Ishikawa (cell line): ENCODE data around the gene RCOR3.

Source experiments
- CEBPB ChIP-seq: IDR thresholded peaks from 2 replicates; pipeline ENCODE4 v1.6.1; 2012
- CREB1 ChIP-seq: IDR thresholded peaks from 2 replicates; pipeline ENCODE4 v1.6.1; 2012; ENCODE audit warnings: low read depth
- EGR1 ChIP-seq: IDR thresholded peaks from 2 replicates; pipeline ENCODE4 v1.6.1; 2012
- EP300 ChIP-seq: IDR thresholded peaks from 2 replicates; pipeline ENCODE4 v1.6.1; 2012; ENCODE audit warnings: borderline replicate concordance
- FOXM1 ChIP-seq: IDR thresholded peaks from 2 replicates; pipeline ENCODE4 v1.6.1; 2012; ENCODE audit warnings: low read depth, borderline replicate concordance
- MAX ChIP-seq: IDR thresholded peaks from 2 replicates; pipeline ENCODE4 v1.6.1; 2012
- NFIC ChIP-seq: IDR thresholded peaks from 2 replicates; pipeline ENCODE4 v1.6.1; 2012
- RAD21 ChIP-seq: IDR thresholded peaks from 2 replicates; pipeline ENCODE4 v1.6.1; 2012; ENCODE audit warnings: low read depth
- REST ChIP-seq: IDR thresholded peaks from 2 replicates; pipeline ENCODE4 v1.6.1; 2012; ENCODE audit warnings: low read depth, mild to moderate bottlenecking
- TAF1 ChIP-seq: IDR thresholded peaks from 2 replicates; pipeline ENCODE4 v1.6.1; 2012; ENCODE audit warnings: low read depth, mild to moderate bottlenecking
- TCF12 ChIP-seq: IDR thresholded peaks from 2 replicates; pipeline ENCODE4 v1.6.1; 2012; ENCODE audit warnings: low read depth
- TEAD4 ChIP-seq: IDR thresholded peaks from 2 replicates; pipeline ENCODE4 v1.6.1; 2012
- USF1 ChIP-seq: IDR thresholded peaks from 2 replicates; pipeline ENCODE4 v1.6.1; 2012
- YY1 ChIP-seq: IDR thresholded peaks from 2 replicates; pipeline ENCODE4 v1.6.1; 2012; ENCODE audit warnings: low read depth
- ZBTB7A ChIP-seq: IDR thresholded peaks from 2 replicates; pipeline ENCODE4 v1.6.1; 2012; ENCODE audit warnings: low read depth

Gene RCOR3

GRCh38 chr1:211326528-211327345, 67.6 kb downstream of the RCOR3 start, which contains the start of gene TRAF5:
Gene TRAF5, plus strand, starts transcription at chr1:211326833. Its CDS starts 26,407 bp downstream, at chr1:211353240.
- peak; percentile 80 for TF ChIP-seq MAX
- no peak for TF ChIP-seq REST
- no peak for TF ChIP-seq TCF12

- TF ChIP-seq RAD21 (no peak), MAX (no peak), FOXM1 (no peak), EP300 (no peak), TEAD4 (no peak)
Measured at GRCh38 chr1:211327346-211327921, 68.3 kb downstream of the RCOR3 start.

GRCh38 chr1:211328084-211328694, 69.0 kb downstream of the RCOR3 start:
- no peak for TF ChIP-seq CEBPB

- TF ChIP-seq MAX (no peak), NFIC (no peak), YY1 (no peak)
Measured at GRCh38 chr1:211328866-211329475, 69.8 kb downstream of the RCOR3 start.

- TF ChIP-seq REST (no peak), CREB1 (no peak), FOXM1 (no peak), MAX (no peak), EP300 (no peak)
Measured at GRCh38 chr1:211329764-211330201, 70.6 kb downstream of the RCOR3 start.

GRCh38 chr1:211330282-211330936, 71.2 kb downstream of the RCOR3 start:
- TF ChIP-seq CEBPB (no peak), USF1 (no peak), YY1 (no peak), EGR1 (no peak), FOXM1 (no peak), REST (no peak), RAD21 (no peak), NFIC (no peak), TCF12 (no peak), CREB1 (no peak), TAF1 (no peak), ZBTB7A (no peak), TEAD4 (no peak), MAX (no peak), EP300 (no peak)
